ENCODE measurements around the gene PRKAR1B.

DNA sequence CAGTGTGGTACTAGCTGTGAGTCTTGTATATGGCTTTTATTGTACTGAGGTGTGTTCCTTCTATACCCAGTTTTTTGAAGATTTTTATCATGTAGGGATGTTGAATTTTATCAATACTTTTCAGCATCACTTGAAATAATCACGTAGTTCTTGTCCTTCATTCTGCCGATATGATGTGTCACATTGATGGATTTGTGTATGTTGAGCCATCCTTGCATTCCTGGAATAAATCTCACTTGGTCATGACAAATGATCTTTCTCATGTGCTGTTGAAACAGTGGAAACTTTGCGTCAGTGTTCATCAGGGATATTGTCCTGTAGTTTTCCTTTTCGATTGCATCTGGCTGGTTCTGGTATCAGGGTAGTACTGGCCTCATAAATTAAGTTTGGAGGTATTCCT lies 7.1 kb upstream of the PRKAR1B start:
- TF ChIP-seq, protein P1, sequence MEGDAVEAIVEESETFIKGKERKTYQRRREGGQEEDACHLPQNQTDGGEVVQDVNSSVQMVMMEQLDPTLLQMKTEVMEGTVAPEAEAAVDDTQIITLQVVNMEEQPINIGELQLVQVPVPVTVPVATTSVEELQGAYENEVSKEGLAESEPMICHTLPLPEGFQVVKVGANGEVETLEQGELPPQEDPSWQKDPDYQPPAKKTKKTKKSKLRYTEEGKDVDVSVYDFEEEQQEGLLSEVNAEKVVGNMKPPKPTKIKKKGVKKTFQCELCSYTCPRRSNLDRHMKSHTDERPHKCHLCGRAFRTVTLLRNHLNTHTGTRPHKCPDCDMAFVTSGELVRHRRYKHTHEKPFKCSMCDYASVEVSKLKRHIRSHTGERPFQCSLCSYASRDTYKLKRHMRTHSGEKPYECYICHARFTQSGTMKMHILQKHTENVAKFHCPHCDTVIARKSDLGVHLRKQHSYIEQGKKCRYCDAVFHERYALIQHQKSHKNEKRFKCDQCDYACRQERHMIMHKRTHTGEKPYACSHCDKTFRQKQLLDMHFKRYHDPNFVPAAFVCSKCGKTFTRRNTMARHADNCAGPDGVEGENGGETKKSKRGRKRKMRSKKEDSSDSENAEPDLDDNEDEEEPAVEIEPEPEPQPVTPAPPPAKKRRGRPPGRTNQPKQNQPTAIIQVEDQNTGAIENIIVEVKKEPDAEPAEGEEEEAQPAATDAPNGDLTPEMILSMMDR (conservative IDR thresholded peaks at IDR 0.05; ENCODE audit: low read depth, low read length) = no peak
- no peak for TF ChIP-seq EZH2 (IDR thresholded peaks at IDR 0.05; ENCODE audit: borderline replicate concordance, low read depth, low read length, poor library complexity, severe bottlenecking)

Data from A673 (cell line).